ENCODE data around the gene WIF1.

The WIF1 gene

GRCh38 chr12:65069336-65069735 lies 51.8 kb downstream of the WIF1 start:
- Histone ChIP-seq H3K36me3 (ENCODE audit: control insufficient read depth, insufficient read depth, low read length) (no peaks in the 10 kb centered on the region), H3K9ac (ENCODE audit: low read length) (no peak overlapping the region), H3K4me3 (ENCODE audit: low read length) (no peak overlapping the region), H3K27me3 (ENCODE audit: control insufficient read depth, insufficient read depth, low read length) (no peaks in the 10 kb centered on the region), H3K4me1 (ENCODE audit: control insufficient read depth, insufficient read depth, low read length) (no peaks in the 10 kb centered on the region), H3K27ac (ENCODE audit: low read depth, low read length) (no peak overlapping the region)

- Histone ChIP-seq H3K4me3 (ENCODE audit: low read length) (no peak overlapping the region), H3K36me3 (ENCODE audit: control insufficient read depth, insufficient read depth, low read length) (no peaks in the 10 kb centered on the region), H3K27ac (ENCODE audit: low read depth, low read length) (no peak overlapping the region), H3K27me3 (ENCODE audit: control insufficient read depth, insufficient read depth, low read length) (no peaks in the 10 kb centered on the region), H3K9ac (ENCODE audit: low read length) (no peak overlapping the region), H3K4me1 (ENCODE audit: control insufficient read depth, insufficient read depth, low read length) (no peaks in the 10 kb centered on the region)
Measured at GRCh38 chr12:65067383-65067782, 53.7 kb downstream of the WIF1 start.

- H3K4me3 ChIP-seq (ENCODE audit: low read length) = no peak overlapping the region
- H3K36me3 ChIP-seq (ENCODE audit: control insufficient read depth, insufficient read depth, low read length) = no peaks in the 10 kb centered on the region
- no peak overlapping the region for H3K27ac ChIP-seq (ENCODE audit: low read depth, low read length)
- no peak overlapping the region for H3K9ac ChIP-seq (ENCODE audit: low read length)
- no peaks in the 10 kb centered on the region for H3K4me1 ChIP-seq (ENCODE audit: control insufficient read depth, insufficient read depth, low read length)
- H3K27me3 ChIP-seq (ENCODE audit: control insufficient read depth, insufficient read depth, low read length) = no peaks in the 10 kb centered on the region
Measured at GRCh38 chr12:65055859-65056258, 65.2 kb downstream of the WIF1 start.

- H3K27ac ChIP-seq (ENCODE audit: low read depth, low read length) = no peak overlapping the region
- H3K4me3 ChIP-seq (ENCODE audit: low read length) = no peak overlapping the region
- H3K27me3 ChIP-seq (ENCODE audit: control insufficient read depth, insufficient read depth, low read length) = no peaks in the 10 kb centered on the region
- no peaks in the 10 kb centered on the region for H3K36me3 ChIP-seq (ENCODE audit: control insufficient read depth, insufficient read depth, low read length)
- no peaks in the 10 kb centered on the region for H3K4me1 ChIP-seq (ENCODE audit: control insufficient read depth, insufficient read depth, low read length)
- no peak overlapping the region for H3K9ac ChIP-seq (ENCODE audit: low read length)
Measured at GRCh38 chr12:65051218-65051617, 69.9 kb downstream of the WIF1 start.

GRCh38 chr12:65045269-65045668 lies 75.8 kb downstream of the WIF1 start:
- no peaks in the 10 kb centered on the region for H3K27me3 ChIP-seq (ENCODE audit: control insufficient read depth, insufficient read depth, low read length)
- no peaks in the 10 kb centered on the region for H3K36me3 ChIP-seq (ENCODE audit: control insufficient read depth, insufficient read depth, low read length)
- no peak overlapping the region for H3K9ac ChIP-seq (ENCODE audit: low read length)
- H3K4me1 ChIP-seq (ENCODE audit: control insufficient read depth, insufficient read depth, low read length) = no peaks in the 10 kb centered on the region
- H3K27ac ChIP-seq (ENCODE audit: low read depth, low read length) = no peak overlapping the region
- no peak overlapping the region for H3K4me3 ChIP-seq (ENCODE audit: low read length)

GRCh38 chr12:65039301-65039700 lies 81.8 kb downstream of the WIF1 start:
- Histone ChIP-seq H3K27me3 (ENCODE audit: control insufficient read depth, insufficient read depth, low read length) (no peaks in the 10 kb centered on the region), H3K36me3 (ENCODE audit: control insufficient read depth, insufficient read depth, low read length) (no peaks in the 10 kb centered on the region), H3K4me3 (ENCODE audit: low read length) (no peak overlapping the region), H3K4me1 (ENCODE audit: control insufficient read depth, insufficient read depth, low read length) (no peaks in the 10 kb centered on the region), H3K27ac (ENCODE audit: low read depth, low read length) (no peak overlapping the region), H3K9ac (ENCODE audit: low read length) (no peak overlapping the region)

GRCh38 chr12:65025136-65025535 lies 96.0 kb downstream of the WIF1 start:
- Histone ChIP-seq H3K27me3 (ENCODE audit: control insufficient read depth, insufficient read depth, low read length) (no peaks in the 10 kb centered on the region), H3K36me3 (ENCODE audit: control insufficient read depth, insufficient read depth, low read length) (no peaks in the 10 kb centered on the region), H3K27ac (ENCODE audit: low read depth, low read length) (no peak overlapping the region), H3K4me3 (ENCODE audit: low read length) (no peak overlapping the region), H3K4me1 (ENCODE audit: control insufficient read depth, insufficient read depth, low read length) (no peaks in the 10 kb centered on the region), H3K9ac (ENCODE audit: low read length) (no peak overlapping the region)

GRCh38 chr12:65023485-65023884 lies 97.6 kb downstream of the WIF1 start:
- no peak overlapping the region for H3K9ac ChIP-seq (ENCODE audit: low read length)
- no peaks in the 10 kb centered on the region for H3K36me3 ChIP-seq (ENCODE audit: control insufficient read depth, insufficient read depth, low read length)
- H3K4me3 ChIP-seq (ENCODE audit: low read length) = no peak overlapping the region
- H3K27me3 ChIP-seq (ENCODE audit: control insufficient read depth, insufficient read depth, low read length) = no peaks in the 10 kb centered on the region
- no peak overlapping the region for H3K27ac ChIP-seq (ENCODE audit: low read depth, low read length)
- H3K4me1 ChIP-seq (ENCODE audit: control insufficient read depth, insufficient read depth, low read length) = no peaks in the 10 kb centered on the region

GRCh38 chr12:65022960-65023359 lies 98.1 kb downstream of the WIF1 start:
- H3K9ac ChIP-seq (ENCODE audit: low read length) = no peak overlapping the region

GRCh38 chr12:65022421-65022820 lies 98.7 kb downstream of the WIF1 start:
- Histone ChIP-seq H3K36me3 (ENCODE audit: control insufficient read depth, insufficient read depth, low read length) (no peaks in the 10 kb centered on the region), H3K9ac (ENCODE audit: low read length) (no peak overlapping the region), H3K4me1 (ENCODE audit: control insufficient read depth, insufficient read depth, low read length) (no peaks in the 10 kb centered on the region), H3K4me3 (ENCODE audit: low read length) (no peak overlapping the region), H3K27me3 (ENCODE audit: control insufficient read depth, insufficient read depth, low read length) (no peaks in the 10 kb centered on the region), H3K27ac (ENCODE audit: low read depth, low read length) (no peak overlapping the region)

More at GRCh38 chr12:65022960-65023359, 98.1 kb downstream of the WIF1 start:
- no peaks in the 10 kb centered on the region for H3K27me3 ChIP-seq (ENCODE audit: control insufficient read depth, insufficient read depth, low read length)
- no peaks in the 10 kb centered on the region for H3K36me3 ChIP-seq (ENCODE audit: control insufficient read depth, insufficient read depth, low read length)
- H3K4me1 ChIP-seq (ENCODE audit: control insufficient read depth, insufficient read depth, low read length) = no peaks in the 10 kb centered on the region
- no peak overlapping the region for H3K4me3 ChIP-seq (ENCODE audit: low read length)
- H3K27ac ChIP-seq (ENCODE audit: low read depth, low read length) = no peak overlapping the region

GRCh38 chr12:65019696-65020234 lies 101.3 kb downstream of the WIF1 start:
- H3K4me1 ChIP-seq (ENCODE audit: control insufficient read depth, insufficient read depth, low read length) = no peaks in the 10 kb centered on the region
- H3K9ac ChIP-seq (ENCODE audit: low read length) = no peak overlapping the region
- H3K27ac ChIP-seq (ENCODE audit: low read depth, low read length) = no peak overlapping the region
- no peak overlapping the region for H3K4me3 ChIP-seq (ENCODE audit: low read length)
- H3K27me3 ChIP-seq (ENCODE audit: control insufficient read depth, insufficient read depth, low read length) = no peaks in the 10 kb centered on the region
- no peaks in the 10 kb centered on the region for H3K36me3 ChIP-seq (ENCODE audit: control insufficient read depth, insufficient read depth, low read length)

GRCh38 chr12:65016881-65017650 lies 104.0 kb downstream of the WIF1 start:
- no peak overlapping the region for H3K27ac ChIP-seq (ENCODE audit: low read depth, low read length)
- H3K4me3 ChIP-seq (ENCODE audit: low read length) = no peak overlapping the region
- H3K4me1 ChIP-seq (ENCODE audit: control insufficient read depth, insufficient read depth, low read length) = no peaks in the 10 kb centered on the region
- H3K36me3 ChIP-seq (ENCODE audit: control insufficient read depth, insufficient read depth, low read length) = no peaks in the 10 kb centered on the region
- no peak overlapping the region for H3K9ac ChIP-seq (ENCODE audit: low read length)
- no peaks in the 10 kb centered on the region for H3K27me3 ChIP-seq (ENCODE audit: control insufficient read depth, insufficient read depth, low read length)

GRCh38 chr12:65015850-65016249 lies 105.3 kb downstream of the WIF1 start:
- H3K4me3 ChIP-seq (ENCODE audit: low read length) = no peak overlapping the region
- no peaks in the 10 kb centered on the region for H3K27me3 ChIP-seq (ENCODE audit: control insufficient read depth, insufficient read depth, low read length)
- H3K9ac ChIP-seq (ENCODE audit: low read length) = no peak overlapping the region
- no peak overlapping the region for H3K27ac ChIP-seq (ENCODE audit: low read depth, low read length)
- H3K4me1 ChIP-seq (ENCODE audit: control insufficient read depth, insufficient read depth, low read length) = no peaks in the 10 kb centered on the region
- no peaks in the 10 kb centered on the region for H3K36me3 ChIP-seq (ENCODE audit: control insufficient read depth, insufficient read depth, low read length)
